ENCODE measurements around the gene PC. TPM values are rescaled to one million over a fixed set of nuclear protein-coding genes. Genes with fewer than 3 reads are reported as not detected.

PC gene
- total RNA-seq, 4 donors from 2014 or later: 7.3 to 22.5 (median 17.4) TPM

DNA sequence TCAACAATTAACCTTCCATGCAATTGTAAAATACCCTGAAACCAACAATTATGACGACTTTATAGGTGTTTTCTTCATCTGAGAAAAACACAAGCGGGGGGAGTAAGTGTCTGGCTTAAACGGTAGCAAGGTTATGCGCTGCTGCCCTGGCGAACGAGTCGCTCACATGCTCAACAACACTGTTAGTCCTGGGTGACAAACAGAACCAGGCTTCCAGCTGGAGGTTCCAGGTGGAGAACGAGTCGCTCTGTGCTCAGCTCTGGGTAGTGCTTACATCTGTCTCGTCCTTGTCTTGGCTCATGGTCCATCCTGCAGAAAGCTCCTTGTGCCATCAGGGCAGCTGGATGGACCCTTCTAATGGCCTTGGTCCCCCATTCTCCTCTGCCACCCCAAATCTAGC, 48.2 kb downstream of the PC start:
- H3K4me3 ChIP-seq (ENCODE audit: low read depth, poor library complexity, severe bottlenecking): no peak overlapping the region
- intact Hi-C loops (cut with DNase I; ENCODE audit: low total_unique reads): no loop called here
- WGBS, 2 donors: 92 to 93% methylated on average over 10 of the region's 10 CpGs
- no peak for DNase-seq (ENCODE audit: low spot score in 2 of 2)
- TF ChIP-seq POLR2A (IDR thresholded peaks at IDR 0.05): no peak
- TF ChIP-seq, protein P1, sequence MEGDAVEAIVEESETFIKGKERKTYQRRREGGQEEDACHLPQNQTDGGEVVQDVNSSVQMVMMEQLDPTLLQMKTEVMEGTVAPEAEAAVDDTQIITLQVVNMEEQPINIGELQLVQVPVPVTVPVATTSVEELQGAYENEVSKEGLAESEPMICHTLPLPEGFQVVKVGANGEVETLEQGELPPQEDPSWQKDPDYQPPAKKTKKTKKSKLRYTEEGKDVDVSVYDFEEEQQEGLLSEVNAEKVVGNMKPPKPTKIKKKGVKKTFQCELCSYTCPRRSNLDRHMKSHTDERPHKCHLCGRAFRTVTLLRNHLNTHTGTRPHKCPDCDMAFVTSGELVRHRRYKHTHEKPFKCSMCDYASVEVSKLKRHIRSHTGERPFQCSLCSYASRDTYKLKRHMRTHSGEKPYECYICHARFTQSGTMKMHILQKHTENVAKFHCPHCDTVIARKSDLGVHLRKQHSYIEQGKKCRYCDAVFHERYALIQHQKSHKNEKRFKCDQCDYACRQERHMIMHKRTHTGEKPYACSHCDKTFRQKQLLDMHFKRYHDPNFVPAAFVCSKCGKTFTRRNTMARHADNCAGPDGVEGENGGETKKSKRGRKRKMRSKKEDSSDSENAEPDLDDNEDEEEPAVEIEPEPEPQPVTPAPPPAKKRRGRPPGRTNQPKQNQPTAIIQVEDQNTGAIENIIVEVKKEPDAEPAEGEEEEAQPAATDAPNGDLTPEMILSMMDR (IDR thresholded peaks at IDR 0.05): no peak

- no peak for DNase-seq (ENCODE audit: low spot score in 2 of 2)
- TF ChIP-seq, protein P1 (IDR thresholded peaks at IDR 0.05): no peak
- TF ChIP-seq POLR2A (IDR thresholded peaks at IDR 0.05): no peak
- WGBS, 2 donors: 87 to 91% methylated on average over 8 of the region's 8 CpGs
- intact Hi-C loops (cut with DNase I; ENCODE audit: low total_unique reads): loop anchor here (10.0 kb wide), 1 partner anchor 1176 kb away; no protein-coding TSS in a partner anchor
- no peak overlapping the region for H3K4me3 ChIP-seq (ENCODE audit: low read depth, poor library complexity, severe bottlenecking)
Measured at GRCh38 chr11:66909181-66909580, 49.0 kb downstream of the PC start.

GRCh38 chr11:66907751-66908630, 50.2 kb downstream of the PC start:
- 82 to 89% methylated on average over 9 of the region's 9 CpGs for WGBS, 2 donors
- no peak overlapping the region for H3K4me3 ChIP-seq (ENCODE audit: low read depth, poor library complexity, severe bottlenecking)
- intact Hi-C loops (cut with DNase I; ENCODE audit: low total_unique reads): loop anchor here (10.0 kb wide), 1 partner anchor 1177 kb away; no protein-coding TSS in a partner anchor
- TF ChIP-seq, protein P1 (IDR thresholded peaks at IDR 0.05): no peak
- TF ChIP-seq POLR2A (IDR thresholded peaks at IDR 0.05): no peak
- DNase-seq (ENCODE audit: low spot score in 2 of 2): no peak

DNA sequence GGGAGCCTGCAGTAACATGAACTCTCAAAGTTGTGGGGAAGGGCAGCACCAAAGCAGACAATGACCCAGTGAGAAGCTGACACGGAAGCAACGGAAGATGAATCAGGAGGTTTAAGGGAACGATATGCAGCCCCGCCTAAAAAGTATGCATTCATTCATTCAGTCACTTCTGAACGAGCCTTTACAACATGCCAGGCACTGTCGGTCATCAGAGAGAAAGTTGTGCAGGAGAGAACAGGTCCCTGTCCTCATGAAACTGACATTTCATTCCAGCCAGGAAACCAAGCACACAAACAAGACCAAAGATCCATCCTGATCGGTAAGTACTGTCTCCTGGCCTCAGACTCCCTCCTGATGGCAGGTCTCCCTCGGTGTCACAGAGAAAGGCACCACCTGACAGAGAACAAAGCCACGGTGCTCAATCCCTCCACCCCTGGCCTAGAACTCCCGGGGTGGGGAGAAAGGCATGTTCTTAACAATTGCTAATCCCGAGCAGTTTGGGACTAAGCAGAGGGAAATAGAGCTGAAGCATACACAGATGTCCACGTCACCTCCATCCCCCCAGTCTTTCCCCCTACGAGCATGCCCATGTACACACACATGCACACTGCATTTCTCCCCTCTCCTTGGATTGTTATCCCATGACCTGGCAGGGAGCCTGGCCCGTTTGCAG, 52.0 kb downstream of the PC start:
- intact Hi-C loops (cut with DNase I; ENCODE audit: low total_unique reads): loop anchor here (10.0 kb wide), 1 partner anchor 1179 kb away; no protein-coding TSS in a partner anchor
- WGBS, 2 donors: 39 to 57% methylated on average over 14 of the region's 14 CpGs
- no peak for DNase-seq (ENCODE audit: low spot score in 2 of 2)
- H3K4me3 ChIP-seq (ENCODE audit: low read depth, poor library complexity, severe bottlenecking): no peak overlapping the region
- TF ChIP-seq, protein P1 (IDR thresholded peaks at IDR 0.05): no peak
- TF ChIP-seq POLR2A (IDR thresholded peaks at IDR 0.05): no peak

DNA sequence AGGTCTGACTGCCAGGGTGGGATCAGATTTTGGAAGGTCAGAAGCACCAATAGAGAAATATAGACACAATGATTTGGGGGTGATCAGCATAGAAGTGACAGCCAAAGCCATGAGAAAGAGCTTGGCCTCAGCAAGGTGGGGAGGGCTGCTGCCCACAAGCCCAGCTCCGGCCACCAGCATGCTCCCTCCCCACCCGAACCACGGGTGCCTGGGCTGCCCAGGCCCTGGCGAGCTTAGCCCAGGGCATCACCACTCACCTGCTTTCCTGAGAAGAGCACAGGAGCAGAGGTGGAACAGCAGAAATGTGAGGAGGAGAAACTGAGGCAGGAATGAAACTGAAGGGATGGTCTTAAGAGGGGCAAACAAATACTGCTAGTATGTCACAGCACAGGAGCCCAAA, 52.6 kb downstream of the PC start:
- no peak for DNase-seq (ENCODE audit: low spot score in 2 of 2)
- 71 to 83% methylated on average over 4 of the region's 4 CpGs for WGBS, 2 donors
- intact Hi-C loops (cut with DNase I; ENCODE audit: low total_unique reads): loop anchor here (10.0 kb wide), 1 partner anchor 1179 kb away; no protein-coding TSS in a partner anchor
- no peak overlapping the region for H3K4me3 ChIP-seq (ENCODE audit: low read depth, poor library complexity, severe bottlenecking)
- TF ChIP-seq, protein P1 (IDR thresholded peaks at IDR 0.05): no peak
- no peak for TF ChIP-seq POLR2A (IDR thresholded peaks at IDR 0.05)

Measured in lower leg skin (tissue), 4 donors.